MCF 10A (cell line): ENCODE data around the gene BNC2. TPM values are rescaled to one million over a fixed set of nuclear protein-coding genes. Genes with fewer than 3 reads are reported as not detected.

Experiments
- BruUV-seq: library from RNA; stranded (reverse); fragments of 400-500 nt; replicated peaks from 2 replicates; lab custom pipeline; 2021; lab: Mats Ljungman, UMichigan
- CTCF ChIA-PET: fragments of 300-600 bp; sonication (Branson Sonifier 250); formaldehyde crosslinking; extraction: SDS; loops from one replicate; lab custom pipeline; 2021; ENCODE audit warnings: antibody characterized with exemption, inconsistent platforms; lab: Yijun Ruan, JAX
- POLR2A ChIA-PET: fragments of 300-600, 350-650 bp; sonication (Branson Sonifier 250); formaldehyde crosslinking; extraction: SDS; loops from one replicate; lab custom pipeline; 2020; ENCODE audit warnings: antibody characterized with exemption, inconsistent platforms; lab: Yijun Ruan, JAX
- DNase-seq: peaks from one replicate; pipeline ENCODE4 v3.0.0-alpha.2; 2018; ENCODE audit not compliant: unreplicated experiment
- H3K27ac Mint-ChIP-seq: one replicate; pipeline ENCODE4 v1.8.0; 2022; ENCODE audit warnings: mild to moderate bottlenecking, low read depth, mixed read lengths; ENCODE audit not compliant: unreplicated experiment
- H3K27me3 Mint-ChIP-seq: one replicate; pipeline ENCODE4 v1.8.0; 2022; ENCODE audit warnings: mixed read lengths; ENCODE audit not compliant: insufficient read depth, unreplicated experiment
- H3K36me3 Mint-ChIP-seq: one replicate; pipeline ENCODE4 v1.8.0; 2022; ENCODE audit warnings: mild to moderate bottlenecking, moderate library complexity, mixed read lengths; ENCODE audit not compliant: insufficient read depth, unreplicated experiment
- H3K4me1 Mint-ChIP-seq: one replicate; pipeline ENCODE4 v1.8.0; 2022; ENCODE audit warnings: mixed read lengths; ENCODE audit not compliant: insufficient read depth, unreplicated experiment
- H3K4me3 Mint-ChIP-seq: one replicate; pipeline ENCODE4 v1.8.0; 2022; ENCODE audit warnings: mild to moderate bottlenecking, moderate library complexity, mixed read lengths; ENCODE audit not compliant: unreplicated experiment
- H3K9me3 Mint-ChIP-seq: one replicate; pipeline ENCODE4 v1.8.0; 2022; ENCODE audit warnings: mixed read lengths; ENCODE audit not compliant: unreplicated experiment
- CTCF ChIP-seq: fragments of 200-600 bp; IDR thresholded peaks from one replicate; pipeline ENCODE4 v1.8.0; 2022; ENCODE audit warnings: antibody characterized with exemption, mild to moderate bottlenecking; ENCODE audit not compliant: unreplicated experiment
- intact Hi-C: fragments of 100-400 bp; cut with micrococcal nuclease; formaldehyde crosslinking; loops from 2 replicates; pipeline ENCODE4 v1.14.1; 2022
- total RNA-seq: library from RNA; stranded (reverse); gene quantifications from 2 replicates; pipeline ENCODE4 v1.2.3, GENCODE V29; 2022

BNC2 gene
- total RNA-seq, 1 experiment from 2014 or later: not detected

DNA sequence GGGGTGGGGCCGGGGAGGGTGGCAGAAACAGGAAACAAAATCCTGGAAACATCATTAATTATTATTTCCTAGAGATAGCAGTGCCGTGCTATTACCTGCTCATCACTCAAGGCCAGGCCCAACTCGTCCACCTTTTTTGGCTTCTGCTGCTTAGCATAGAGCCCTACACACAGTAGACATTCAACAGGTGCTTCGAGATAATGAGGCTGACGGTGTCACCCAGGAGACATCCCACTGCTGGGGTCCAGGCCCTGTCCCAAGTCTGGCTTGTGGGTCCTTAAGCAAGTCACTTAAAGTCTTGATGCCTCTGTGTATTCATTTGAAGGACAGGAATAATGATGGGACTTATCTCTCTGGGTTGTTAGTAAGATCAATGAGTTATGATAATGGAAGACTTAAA is 506.6 kb downstream of the BNC2 start:
- Mint-ChIP-seq H3K4me1 (no peaks in the 10 kb centered on the region), H3K4me3 (no peak overlapping the region), H3K27ac (no peak overlapping the region), H3K36me3 (no peaks in the 10 kb centered on the region), H3K27me3 (no peaks in the 10 kb centered on the region), H3K9me3 (peaks cover 6% of the 10 kb centered on the region)
- TF ChIP-seq CTCF: no peak
- BruUV-seq: no TSS peak
- ChIA-PET CTCF (interaction anchor here (0.5 kb wide), 1 partner anchor 372 kb away, joined by 4 read pairs; no protein-coding TSS in a partner anchor), POLR2A (interaction anchor here (0.5 kb wide), 1 partner anchor 241 kb away, joined by 3 read pairs; no protein-coding TSS in a partner anchor)
- intact Hi-C loops: no loop called here
- DNase-seq: no peak

GRCh38 chr9:16363073-16363781 is 507.2 kb downstream of the BNC2 start:
- DNase-seq: no peak
- no TSS peak for BruUV-seq
- Mint-ChIP-seq H3K27ac (no peak overlapping the region), H3K27me3 (no peaks in the 10 kb centered on the region), H3K36me3 (no peaks in the 10 kb centered on the region), H3K9me3 (peaks cover 7% of the 10 kb centered on the region), H3K4me3 (no peak overlapping the region), H3K4me1 (no peaks in the 10 kb centered on the region)
- no peak for TF ChIP-seq CTCF
- ChIA-PET POLR2A (interaction anchor here (0.5 to 0.7 kb wide), 2 partner anchors 242 to 729 kb away, joined by 3 read pairs; no protein-coding TSS in a partner anchor), CTCF (no interaction called here)
- intact Hi-C loops: no loop called here

GRCh38 chr9:16361939-16362338 is 508.5 kb downstream of the BNC2 start:
- ChIA-PET CTCF (no interaction called here), POLR2A (interaction anchor here (1.9 kb wide), 1 partner anchor 8 kb away, joined by 5 read pairs; no protein-coding TSS in a partner anchor)
- DNase-seq: no peak
- Mint-ChIP-seq H3K36me3 (no peaks in the 10 kb centered on the region), H3K4me1 (no peaks in the 10 kb centered on the region), H3K27ac (no peak overlapping the region), H3K9me3 (peaks cover 7% of the 10 kb centered on the region), H3K27me3 (no peaks in the 10 kb centered on the region), H3K4me3 (no peak overlapping the region)
- no peak for TF ChIP-seq CTCF
- BruUV-seq: no TSS peak
- intact Hi-C loops: no loop called here

DNA sequence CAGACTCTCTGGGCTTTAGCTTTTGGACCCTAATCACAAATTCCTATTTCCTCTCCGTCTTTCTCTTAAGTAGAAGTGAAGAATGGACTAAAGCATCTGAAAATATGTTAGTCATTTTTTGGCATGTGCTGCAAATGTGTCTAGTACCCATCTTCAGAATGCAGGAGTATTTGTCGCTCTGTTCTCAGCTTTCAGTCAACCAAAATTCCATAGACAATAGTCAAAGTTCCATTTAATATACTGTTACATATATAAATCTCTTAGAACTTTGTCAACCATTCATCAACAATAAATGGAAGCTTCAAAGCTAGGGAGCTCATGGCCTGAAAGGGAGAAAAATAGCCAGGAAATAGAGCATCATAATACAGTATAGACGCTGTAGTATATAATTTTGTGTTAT is 509.4 kb downstream of the BNC2 start:
- Mint-ChIP-seq H3K4me1 (no peaks in the 10 kb centered on the region), H3K27ac (no peak overlapping the region), H3K36me3 (no peaks in the 10 kb centered on the region), H3K27me3 (no peaks in the 10 kb centered on the region), H3K9me3 (peaks cover 7% of the 10 kb centered on the region), H3K4me3 (no peak overlapping the region)
- no peak for TF ChIP-seq CTCF
- ChIA-PET CTCF (no interaction called here), POLR2A (interaction anchor here (1.9 kb wide), 1 partner anchor 9 kb away, joined by 5 read pairs; no protein-coding TSS in a partner anchor)
- DNase-seq: no peak
- no TSS peak for BruUV-seq
- intact Hi-C loops: no loop called here
